GM13976 (cell line): ENCODE measurements around the gene AKAP13.

Experiments
- DNase-seq: peaks from one replicate; pipeline ENCODE4 v3.0.0; 2012; ENCODE audit warnings: low spot score
- in situ Hi-C: fragments of 300-500 bp; cut with MboI; formaldehyde crosslinking; loops from one replicate; pipeline ENCODE4 v1.12.0; 2022; ENCODE audit warnings: low sequenced_read_pairs, mixed read lengths, inconsistent platforms; ENCODE audit not compliant: unreplicated experiment
- TF ChIP-seq, protein P1 (sequence below): IDR thresholded peaks from 2 replicates; pipeline ENCODE4 v1.5.1; 2012; ENCODE audit warnings: borderline replicate concordance, mild to moderate bottlenecking; ENCODE audit not compliant: insufficient read depth; ENCODE audit errors: extremely low read depth, missing control alignments, control extremely low read depth

The AKAP13 gene

GRCh38 chr15:85394554-85395333 is 14.3 kb downstream of the AKAP13 start:
- in situ Hi-C loops: no loop called here
- no peak for DNase-seq
- TF ChIP-seq, protein P1, sequence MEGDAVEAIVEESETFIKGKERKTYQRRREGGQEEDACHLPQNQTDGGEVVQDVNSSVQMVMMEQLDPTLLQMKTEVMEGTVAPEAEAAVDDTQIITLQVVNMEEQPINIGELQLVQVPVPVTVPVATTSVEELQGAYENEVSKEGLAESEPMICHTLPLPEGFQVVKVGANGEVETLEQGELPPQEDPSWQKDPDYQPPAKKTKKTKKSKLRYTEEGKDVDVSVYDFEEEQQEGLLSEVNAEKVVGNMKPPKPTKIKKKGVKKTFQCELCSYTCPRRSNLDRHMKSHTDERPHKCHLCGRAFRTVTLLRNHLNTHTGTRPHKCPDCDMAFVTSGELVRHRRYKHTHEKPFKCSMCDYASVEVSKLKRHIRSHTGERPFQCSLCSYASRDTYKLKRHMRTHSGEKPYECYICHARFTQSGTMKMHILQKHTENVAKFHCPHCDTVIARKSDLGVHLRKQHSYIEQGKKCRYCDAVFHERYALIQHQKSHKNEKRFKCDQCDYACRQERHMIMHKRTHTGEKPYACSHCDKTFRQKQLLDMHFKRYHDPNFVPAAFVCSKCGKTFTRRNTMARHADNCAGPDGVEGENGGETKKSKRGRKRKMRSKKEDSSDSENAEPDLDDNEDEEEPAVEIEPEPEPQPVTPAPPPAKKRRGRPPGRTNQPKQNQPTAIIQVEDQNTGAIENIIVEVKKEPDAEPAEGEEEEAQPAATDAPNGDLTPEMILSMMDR: no peak

DNA sequence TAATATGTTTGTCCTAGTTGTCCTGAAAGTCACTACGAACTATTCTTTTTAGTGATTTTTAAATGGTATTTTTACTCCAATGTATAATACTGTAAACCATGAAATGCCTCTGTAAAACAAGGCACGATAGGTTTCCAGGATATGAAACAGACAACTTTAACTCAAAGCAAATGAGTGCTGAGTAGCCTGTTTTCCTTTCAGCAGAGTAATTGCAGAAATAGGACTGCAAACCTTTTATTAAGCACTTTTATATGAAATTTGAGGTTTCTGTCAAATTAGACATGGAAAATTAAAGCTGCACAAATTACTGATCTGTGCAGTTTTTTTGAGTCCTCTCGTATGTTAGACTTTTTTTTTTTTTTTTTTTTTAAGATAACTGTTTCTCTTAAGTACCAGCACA is 16.2 kb downstream of the AKAP13 start:
- TF ChIP-seq, protein P1: no peak
- in situ Hi-C loops: no loop called here
- DNase-seq: no peak

GRCh38 chr15:85397151-85397550 is 16.7 kb downstream of the AKAP13 start:
- DNase-seq: no peak
- TF ChIP-seq, protein P1: no peak
- in situ Hi-C loops: no loop called here

- in situ Hi-C loops: no loop called here
- TF ChIP-seq, protein P1: no peak
- DNase-seq: no peak
Measured at GRCh38 chr15:85397926-85398325, 17.5 kb downstream of the AKAP13 start.

- TF ChIP-seq, protein P1: no peak
- in situ Hi-C loops: no loop called here
- no peak for DNase-seq
Measured at GRCh38 chr15:85398822-85399221, 18.4 kb downstream of the AKAP13 start.

- in situ Hi-C loops: loop anchor here (10.0 kb wide), 1 partner anchor 55 kb away; no protein-coding TSS in a partner anchor
- TF ChIP-seq, protein P1: no peak
- no peak for DNase-seq
Measured at GRCh38 chr15:85399627-85400026, 19.2 kb downstream of the AKAP13 start.

DNA sequence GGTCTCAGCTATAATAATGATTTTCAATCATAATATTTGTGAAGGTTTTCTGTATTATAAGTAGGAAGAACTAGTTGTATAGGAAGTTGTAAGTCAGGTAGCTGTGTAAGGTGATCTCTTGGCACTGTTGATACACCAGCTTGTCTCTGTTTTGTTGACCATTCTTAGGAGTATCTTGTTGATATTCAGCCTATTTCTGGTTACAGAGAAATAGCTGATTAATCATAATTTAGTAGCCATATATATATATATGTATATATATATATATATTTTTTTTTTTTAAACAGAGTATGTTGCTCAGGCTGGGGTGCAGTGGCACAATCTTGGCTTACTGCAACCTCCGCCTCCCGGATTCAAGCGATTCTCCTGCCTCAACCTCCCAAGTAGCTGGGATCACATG is 20.2 kb downstream of the AKAP13 start:
- TF ChIP-seq, protein P1: no peak
- in situ Hi-C loops: loop anchor here (10.0 kb wide), 1 partner anchor 54 kb away; no protein-coding TSS in a partner anchor
- no peak for DNase-seq
